Sigmoid colon (tissue), 4 donors: ENCODE data around the gene PLEKHA8.

ENCODE experiments used
- EP300 ChIP-seq, 4 donors: sonication (generic); formaldehyde crosslinking; IDR thresholded peaks; one replicate each; pipeline ENCODE4 v1.6.1; 2017; ENCODE audit warnings: antibody characterized with exemption in 4 of 4
- POLR2A ChIP-seq, 2 donors: fragments of 450-650 bp; IDR thresholded peaks; one replicate each; pipeline ENCODE4 v1.6.1; 2016; ENCODE audit warnings: antibody characterized with exemption in 2 of 2, mild to moderate bottlenecking in 2 of 2, moderate library complexity in 2 of 2
- POLR2AphosphoS5 ChIP-seq, 4 donors: sonication (generic); formaldehyde crosslinking; IDR thresholded peaks; one replicate each; pipeline ENCODE4 v1.6.1; 2017; ENCODE audit warnings: antibody characterized with exemption in 4 of 4

GRCh38 chr7:29988424-29989256, 39.6 kb upstream of the PLEKHA8 start:
- TF ChIP-seq POLR2AphosphoS5 (IDR thresholded peaks at IDR 0.05) (peak in 1 of 4 donors; percentile 23), POLR2A (IDR thresholded peaks at IDR 0.05) (no peak), EP300 (IDR thresholded peaks at IDR 0.05) (no peak)
